Osteoblast (primary cell): ENCODE results near the gene MFSD6. TPM values are rescaled to one million over a fixed set of nuclear protein-coding genes. Genes with fewer than 3 reads are reported as not detected.
A peak's percentile ranks its signal among the peaks of the same experiment; 100 is the strongest.

Source experiments
- DNase-seq: peaks from one replicate; pipeline ENCODE4 v3.0.0; 2011; ENCODE audit warnings: low spot score, mixed read lengths; ENCODE audit not compliant: insufficient read length; ENCODE audit errors: missing footprints
- H2AFZ ChIP-seq: 2 replicates; pipeline ENCODE4 v1.6.0; 2011; ENCODE audit warnings: mild to moderate bottlenecking, low read length
- H3K27ac ChIP-seq: 2 replicates; pipeline ENCODE4 v1.5.1; 2011; ENCODE audit warnings: mild to moderate bottlenecking, low read depth, low read length, moderate library complexity
- H3K27me3 ChIP-seq: 2 replicates; pipeline ENCODE4 v1.6.0; 2012; ENCODE audit warnings: mild to moderate bottlenecking, control low read depth, inconsistent platforms, low read length, moderate library complexity; ENCODE audit not compliant: insufficient read depth
- H3K36me3 ChIP-seq: 2 replicates; pipeline ENCODE4 v1.5.1; 2011; ENCODE audit warnings: mild to moderate bottlenecking, low read length, control low read depth, moderate library complexity; ENCODE audit not compliant: insufficient read depth
- H3K4me1 ChIP-seq: 2 replicates; pipeline ENCODE4 v1.5.1; 2011; ENCODE audit warnings: mild to moderate bottlenecking, low read length, control low read depth, moderate library complexity; ENCODE audit not compliant: insufficient read depth
- H3K4me2 ChIP-seq: 2 replicates; pipeline ENCODE4 v1.6.0; 2011; ENCODE audit warnings: mild to moderate bottlenecking, low read length; ENCODE audit not compliant: insufficient read depth
- H3K4me3 ChIP-seq: fragments of 200-600 bp; sonication (generic); 3 replicates; pipeline ENCODE4 v1.5.1; 2012; ENCODE audit warnings: mild to moderate bottlenecking, low read length, inconsistent platforms; ENCODE audit not compliant: insufficient read depth
- H3K79me2 ChIP-seq: 2 replicates; pipeline ENCODE4 v1.6.0; 2012; ENCODE audit warnings: mild to moderate bottlenecking, low read length, control low read depth, inconsistent platforms; ENCODE audit not compliant: insufficient read depth
- H3K9me3 ChIP-seq: 2 replicates; pipeline ENCODE4 v1.5.1; 2011; ENCODE audit warnings: low read depth, low read length, control low read depth
- H4K20me1 ChIP-seq: 2 replicates; pipeline ENCODE4 v1.6.0; 2012; ENCODE audit warnings: mild to moderate bottlenecking, low read length, control low read depth; ENCODE audit not compliant: insufficient read depth
- total RNA-seq: library from RNA; depleted of rRNA; stranded (reverse); fragments of >200 nt; gene quantifications from 2 replicates; pipeline ENCODE4 v1.2.3, GENCODE V29; 2012
- TF ChIP-seq, protein P1 (sequence below): IDR thresholded peaks from 2 replicates; pipeline ENCODE4 v1.5.1; 2011; ENCODE audit warnings: mild to moderate bottlenecking, low read depth, low read length, moderate library complexity; ENCODE audit errors: extremely low read depth

The MFSD6 gene
- total RNA-seq, 1 donor, result 11.2 TPM

DNA sequence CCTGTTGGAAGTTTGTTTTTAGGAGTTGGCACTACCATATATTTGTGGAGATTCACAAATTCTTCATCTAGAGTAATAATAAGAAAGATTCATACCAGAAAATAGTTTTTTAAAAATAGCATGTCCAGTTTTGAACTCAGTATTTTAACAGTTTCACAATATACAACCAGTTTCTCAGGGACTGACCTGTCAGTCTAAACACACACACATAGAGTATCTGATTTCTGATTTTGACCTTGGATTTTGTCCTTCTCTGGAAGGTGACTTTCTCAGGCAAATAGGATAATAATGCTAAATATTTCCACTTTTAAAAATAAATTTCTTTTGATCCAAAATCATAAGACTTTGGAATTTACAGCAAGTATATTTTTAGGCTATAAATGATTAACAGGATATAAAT lies 32.0 kb downstream of the MFSD6 start:
- no peak overlapping the region for H3K27ac ChIP-seq
- no peak overlapping the region for H3K4me2 ChIP-seq
- no peak for DNase-seq
- no peaks in the 10 kb centered on the region for H3K9me3 ChIP-seq
- H2AFZ ChIP-seq, result no peak overlapping the region
- no peaks in the 10 kb centered on the region for H3K36me3 ChIP-seq
- no peak overlapping the region for H3K4me3 ChIP-seq
- no peaks in the 10 kb centered on the region for H3K27me3 ChIP-seq
- H3K4me1 ChIP-seq, result peaks cover 7% of the 10 kb centered on the region
- no peaks in the 10 kb centered on the region for H3K79me2 ChIP-seq
- TF ChIP-seq, protein P1, sequence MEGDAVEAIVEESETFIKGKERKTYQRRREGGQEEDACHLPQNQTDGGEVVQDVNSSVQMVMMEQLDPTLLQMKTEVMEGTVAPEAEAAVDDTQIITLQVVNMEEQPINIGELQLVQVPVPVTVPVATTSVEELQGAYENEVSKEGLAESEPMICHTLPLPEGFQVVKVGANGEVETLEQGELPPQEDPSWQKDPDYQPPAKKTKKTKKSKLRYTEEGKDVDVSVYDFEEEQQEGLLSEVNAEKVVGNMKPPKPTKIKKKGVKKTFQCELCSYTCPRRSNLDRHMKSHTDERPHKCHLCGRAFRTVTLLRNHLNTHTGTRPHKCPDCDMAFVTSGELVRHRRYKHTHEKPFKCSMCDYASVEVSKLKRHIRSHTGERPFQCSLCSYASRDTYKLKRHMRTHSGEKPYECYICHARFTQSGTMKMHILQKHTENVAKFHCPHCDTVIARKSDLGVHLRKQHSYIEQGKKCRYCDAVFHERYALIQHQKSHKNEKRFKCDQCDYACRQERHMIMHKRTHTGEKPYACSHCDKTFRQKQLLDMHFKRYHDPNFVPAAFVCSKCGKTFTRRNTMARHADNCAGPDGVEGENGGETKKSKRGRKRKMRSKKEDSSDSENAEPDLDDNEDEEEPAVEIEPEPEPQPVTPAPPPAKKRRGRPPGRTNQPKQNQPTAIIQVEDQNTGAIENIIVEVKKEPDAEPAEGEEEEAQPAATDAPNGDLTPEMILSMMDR, result no peak
- H4K20me1 ChIP-seq, result no peaks in the 10 kb centered on the region

DNA sequence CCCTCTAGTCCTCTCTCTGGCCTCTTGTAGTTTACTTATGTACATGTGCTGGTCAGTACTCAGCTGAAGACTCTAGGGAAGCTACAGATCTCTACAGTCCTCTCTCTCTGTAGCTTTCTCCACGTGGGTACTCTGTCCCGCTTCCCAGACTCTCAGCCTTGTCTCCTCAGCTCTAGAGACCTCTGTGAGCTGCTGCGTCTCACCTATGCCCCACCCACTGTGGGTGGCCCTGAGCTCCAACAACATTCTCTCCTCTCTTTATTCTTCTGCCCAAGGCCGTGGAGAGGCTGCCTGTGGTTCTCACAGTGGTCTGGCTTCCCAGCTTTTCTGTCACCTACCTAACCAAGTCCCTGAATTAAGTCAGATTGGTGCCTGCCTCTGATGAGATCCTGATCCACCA lies 33.4 kb downstream of the MFSD6 start:
- Histone ChIP-seq H3K4me3 (no peak overlapping the region), H3K4me2 (no peak overlapping the region), H3K27me3 (no peaks in the 10 kb centered on the region), H2AFZ (no peak overlapping the region), H3K36me3 (no peaks in the 10 kb centered on the region), H3K4me1 (peaks cover 7% of the 10 kb centered on the region), H3K9me3 (no peaks in the 10 kb centered on the region), H4K20me1 (no peaks in the 10 kb centered on the region), H3K79me2 (no peaks in the 10 kb centered on the region), H3K27ac (no peak overlapping the region)
- TF ChIP-seq, protein P1, result no peak
- no peak for DNase-seq

DNA sequence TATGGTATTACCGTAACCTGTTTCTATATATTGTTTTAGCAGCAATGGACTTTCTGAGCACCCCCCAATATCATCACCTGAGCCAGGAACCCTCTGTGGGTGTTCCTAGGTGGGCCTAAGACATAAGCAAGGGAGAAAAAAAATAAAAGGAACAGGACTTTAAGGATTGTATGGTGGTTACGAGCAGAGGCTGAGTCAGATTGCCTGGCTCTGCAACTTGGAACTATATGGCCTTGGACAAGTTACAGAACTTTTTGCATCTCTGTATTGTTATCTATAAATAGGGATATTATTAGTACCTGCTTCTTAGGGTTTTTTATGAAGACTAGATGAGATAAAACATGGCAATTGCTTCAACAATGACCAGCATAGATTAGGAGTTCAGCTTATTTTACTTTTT lies 34.9 kb downstream of the MFSD6 start:
- peaks cover 7% of the 10 kb centered on the region for H3K4me1 ChIP-seq
- no peaks in the 10 kb centered on the region for H3K27me3 ChIP-seq
- H3K27ac ChIP-seq, result no peak overlapping the region
- H3K9me3 ChIP-seq, result no peaks in the 10 kb centered on the region
- no peak overlapping the region for H2AFZ ChIP-seq
- H4K20me1 ChIP-seq, result no peaks in the 10 kb centered on the region
- H3K79me2 ChIP-seq, result no peaks in the 10 kb centered on the region
- H3K4me2 ChIP-seq, result no peak overlapping the region
- TF ChIP-seq, protein P1, result no peak
- no peaks in the 10 kb centered on the region for H3K36me3 ChIP-seq
- DNase-seq, result no peak
- H3K4me3 ChIP-seq, result no peak overlapping the region

DNA sequence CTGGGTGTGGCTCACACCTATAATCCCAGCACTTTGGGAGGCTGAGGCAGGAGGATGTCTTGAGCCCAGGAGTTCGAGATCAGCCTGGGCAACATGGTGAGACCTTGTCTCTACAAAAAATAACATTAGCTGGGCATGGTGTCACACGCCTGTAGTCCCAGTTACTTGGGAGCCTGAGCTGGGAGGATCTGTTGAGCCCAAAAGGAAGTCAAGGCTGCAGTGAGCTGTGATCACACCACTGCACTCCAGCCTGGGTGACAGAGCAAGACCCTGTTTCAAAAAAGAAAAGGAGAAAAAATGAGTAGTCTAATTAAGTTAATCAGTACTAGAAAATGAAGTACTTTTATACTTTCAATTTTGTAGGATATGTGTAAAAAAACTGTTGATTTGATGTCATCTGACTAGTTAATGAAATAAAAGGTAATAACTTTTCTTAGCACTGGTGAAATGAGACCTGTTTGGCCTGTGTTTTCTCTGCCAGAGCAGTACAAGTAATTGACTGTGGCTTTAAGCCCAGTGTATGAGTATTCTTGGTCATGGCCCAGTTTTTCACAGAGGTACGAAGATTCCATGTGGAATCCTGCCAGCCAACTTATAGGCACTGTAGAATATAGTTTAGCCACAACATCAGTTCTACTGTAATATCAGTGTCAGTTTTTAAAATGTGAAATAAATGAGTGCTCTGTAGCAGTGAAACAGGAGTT lies 35.8 kb downstream of the MFSD6 start:
- H3K27ac ChIP-seq, result no peak overlapping the region
- no peak overlapping the region for H2AFZ ChIP-seq
- no peaks in the 10 kb centered on the region for H4K20me1 ChIP-seq
- H3K27me3 ChIP-seq, result no peaks in the 10 kb centered on the region
- H3K4me2 ChIP-seq, result no peak overlapping the region
- TF ChIP-seq, protein P1, result no peak
- no peaks in the 10 kb centered on the region for H3K79me2 ChIP-seq
- no peaks in the 10 kb centered on the region for H3K36me3 ChIP-seq
- no peak overlapping the region for H3K4me3 ChIP-seq
- peak; percentile 60 for DNase-seq
- no peaks in the 10 kb centered on the region for H3K9me3 ChIP-seq
- peaks cover 7% of the 10 kb centered on the region for H3K4me1 ChIP-seq
